UCSD-AML1 (cell line): ENCODE data around the gene RPL10A.

Experiments
- DNase-seq: peaks from one replicate; lab custom pipeline; 2025; ENCODE audit not compliant: unreplicated experiment; lab: John Stamatoyannopoulos, UW

RPL10A gene

DNA sequence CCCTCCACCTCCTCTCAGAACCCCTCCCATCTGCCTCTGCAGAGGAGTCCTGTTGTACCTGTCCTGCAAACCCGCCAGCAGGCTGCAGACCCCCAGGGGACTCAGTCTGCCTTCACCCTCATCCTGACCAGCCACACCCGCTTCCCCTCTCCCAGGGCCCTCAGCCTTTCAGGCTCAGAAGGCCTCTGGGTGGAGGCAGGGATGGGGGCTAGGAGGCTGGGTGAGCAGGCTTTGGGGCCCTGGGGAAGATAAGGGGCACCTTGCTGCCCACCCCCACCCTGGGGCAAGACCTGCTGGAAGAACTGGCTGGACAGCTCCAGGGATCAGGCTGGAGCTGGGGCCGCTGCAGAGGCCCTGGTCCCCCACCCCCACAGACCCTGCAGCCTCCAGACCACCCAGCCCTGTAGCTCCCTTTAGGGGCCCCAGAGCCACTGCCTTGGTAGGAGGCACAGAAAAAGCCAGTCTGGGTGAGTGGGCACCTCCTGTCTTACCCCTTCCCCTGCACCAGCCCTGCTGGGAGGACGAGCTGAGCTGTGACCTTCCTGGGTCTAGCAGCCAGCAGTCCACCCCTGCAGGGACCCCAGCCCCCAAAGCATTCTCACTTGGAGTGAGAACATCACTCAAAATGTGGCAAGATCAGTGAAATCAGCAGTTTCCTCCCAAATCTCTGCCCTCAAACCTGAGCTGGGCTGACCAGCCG is 23.5 kb downstream of the RPL10A start:
- no peak for DNase-seq

DNA sequence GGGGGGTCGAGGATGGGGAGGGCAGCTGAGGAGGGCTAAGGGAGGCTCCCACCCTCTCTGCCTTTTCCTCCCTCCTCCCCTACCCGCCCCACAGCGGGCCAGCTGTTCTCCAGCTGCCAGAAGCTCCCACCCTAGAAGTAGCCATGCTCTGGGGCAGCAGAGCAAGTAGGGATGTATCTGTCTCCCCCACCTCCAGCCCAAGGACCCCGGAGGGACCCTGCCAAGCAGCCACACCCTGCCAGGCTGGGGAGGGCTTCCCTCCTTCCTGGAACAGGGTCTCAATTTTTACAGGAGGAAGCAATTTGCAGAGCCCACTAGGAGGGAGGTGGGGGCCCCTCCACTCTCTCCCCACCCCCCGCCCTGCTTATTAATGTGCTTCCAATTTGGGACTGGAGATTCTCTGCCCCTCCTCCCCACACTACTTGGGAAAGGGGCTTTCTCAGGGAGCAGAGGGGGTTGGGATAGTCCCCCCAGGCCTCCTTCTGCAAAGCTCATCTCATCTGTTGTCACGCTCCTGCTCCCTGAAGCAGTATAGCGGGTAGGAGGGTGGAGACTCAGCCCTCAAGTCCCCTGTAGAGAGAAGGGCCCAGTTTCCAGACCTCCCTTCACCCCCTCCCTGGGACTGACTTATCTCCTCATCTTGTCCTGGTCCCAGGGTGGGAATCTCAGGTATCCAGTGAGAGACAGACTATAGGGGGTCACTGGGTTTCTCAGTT is 24.2 kb downstream of the RPL10A start:
- DNase-seq = no peak

DNA sequence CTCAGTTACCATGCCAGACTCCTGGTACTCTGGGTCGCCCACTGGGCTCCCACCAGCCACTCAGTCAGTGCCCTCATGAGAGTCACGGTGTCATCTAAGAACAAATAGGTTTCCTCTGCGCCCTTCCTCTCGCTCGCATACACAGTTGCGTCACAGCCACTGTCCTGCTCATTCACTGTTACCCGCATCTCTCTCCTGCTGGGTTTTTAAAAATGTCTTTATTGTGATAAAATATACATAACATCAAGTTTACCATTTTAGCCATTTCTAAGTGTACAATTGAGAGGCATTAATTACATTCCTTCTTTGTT is 24.7 kb downstream of the RPL10A start:
- DNase-seq = no peak

DNA sequence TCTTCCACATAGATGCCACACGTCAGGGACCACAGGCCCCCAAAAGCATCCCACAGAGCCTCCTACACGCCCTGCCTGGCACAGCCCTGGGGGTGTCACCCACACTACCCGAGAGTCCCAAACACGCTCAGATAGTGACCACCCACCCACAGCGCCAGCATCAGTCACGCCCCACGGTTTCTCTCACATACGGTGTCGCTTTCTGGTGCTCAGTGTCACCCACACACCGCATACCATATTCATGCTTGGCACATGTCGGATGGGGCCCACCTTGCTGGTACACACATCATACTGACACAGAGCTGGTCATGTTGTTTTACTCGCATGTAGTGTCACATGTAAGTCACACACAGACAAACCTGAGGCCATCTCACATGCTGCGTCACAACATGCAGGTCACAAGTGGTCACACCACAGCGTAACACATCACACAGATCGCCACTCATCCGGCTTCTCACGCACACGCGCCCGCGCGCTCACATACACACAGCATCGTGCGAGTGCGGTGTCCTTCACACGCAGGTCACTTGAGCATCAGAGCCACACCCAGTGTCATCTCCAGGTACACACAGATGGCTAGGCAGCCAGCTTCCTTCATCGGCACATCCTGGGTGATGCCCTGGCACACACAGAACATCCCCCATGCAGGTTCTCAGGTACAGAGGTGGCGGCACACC is 25.2 kb downstream of the RPL10A start:
- no peak for DNase-seq

DNA sequence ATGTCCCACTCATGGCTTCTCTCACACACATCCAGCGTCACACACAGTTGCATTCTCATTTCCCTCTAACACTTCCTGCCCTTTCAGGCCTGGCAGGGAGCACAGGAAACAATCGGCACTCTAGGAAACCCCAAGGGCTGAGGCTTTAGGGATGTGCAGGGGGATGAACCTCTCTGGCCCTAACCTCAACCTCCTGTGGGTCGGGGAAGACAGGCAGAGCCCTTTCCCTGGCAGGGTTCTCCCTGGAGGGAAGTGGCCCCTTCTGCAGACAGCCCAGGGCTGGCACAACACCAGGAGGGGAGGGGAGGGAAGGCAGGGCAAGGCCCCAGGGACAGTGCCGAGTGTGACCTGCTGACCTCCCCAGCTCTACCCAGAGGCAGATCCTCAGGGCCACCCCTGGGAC is 26.0 kb downstream of the RPL10A start:
- peak; percentile 69 for DNase-seq

DNA sequence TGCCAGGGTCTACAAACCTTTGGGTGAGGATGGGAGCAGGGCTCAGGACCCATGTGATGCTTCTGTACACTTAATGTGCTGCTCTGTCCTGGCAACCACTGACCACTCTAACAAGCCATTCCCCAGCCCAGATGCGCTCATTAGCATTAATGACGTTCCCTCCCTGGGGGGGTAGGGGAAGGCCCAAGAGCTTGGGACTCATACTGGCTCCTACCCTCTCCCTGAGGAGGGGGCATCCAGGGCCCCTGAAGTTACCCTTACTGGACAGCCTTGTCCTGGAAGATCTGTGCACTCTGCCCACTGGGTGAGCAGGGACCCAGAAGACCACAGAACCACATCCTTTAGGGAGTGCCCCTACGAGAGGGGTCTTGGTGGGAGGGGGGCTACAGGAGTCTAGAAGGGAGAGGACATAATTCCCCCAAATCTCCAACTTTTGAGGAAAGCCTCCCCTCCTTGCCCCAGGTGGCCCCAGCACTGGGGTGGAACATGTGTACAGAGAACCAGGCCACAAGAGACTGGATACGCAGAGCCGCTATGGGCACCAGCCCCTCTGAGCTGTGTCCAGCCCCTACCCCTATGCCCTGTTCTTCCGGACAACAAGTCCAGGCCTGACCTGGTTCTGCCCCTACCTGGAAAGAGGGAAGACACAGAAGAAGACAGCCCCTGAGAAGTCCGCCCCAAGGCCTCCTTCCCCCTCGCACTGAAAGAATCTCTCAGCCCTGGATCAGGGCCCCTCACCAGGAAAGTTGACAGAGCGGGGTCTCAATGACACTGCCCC is 27.2 kb downstream of the RPL10A start:
- no peak for DNase-seq

DNA sequence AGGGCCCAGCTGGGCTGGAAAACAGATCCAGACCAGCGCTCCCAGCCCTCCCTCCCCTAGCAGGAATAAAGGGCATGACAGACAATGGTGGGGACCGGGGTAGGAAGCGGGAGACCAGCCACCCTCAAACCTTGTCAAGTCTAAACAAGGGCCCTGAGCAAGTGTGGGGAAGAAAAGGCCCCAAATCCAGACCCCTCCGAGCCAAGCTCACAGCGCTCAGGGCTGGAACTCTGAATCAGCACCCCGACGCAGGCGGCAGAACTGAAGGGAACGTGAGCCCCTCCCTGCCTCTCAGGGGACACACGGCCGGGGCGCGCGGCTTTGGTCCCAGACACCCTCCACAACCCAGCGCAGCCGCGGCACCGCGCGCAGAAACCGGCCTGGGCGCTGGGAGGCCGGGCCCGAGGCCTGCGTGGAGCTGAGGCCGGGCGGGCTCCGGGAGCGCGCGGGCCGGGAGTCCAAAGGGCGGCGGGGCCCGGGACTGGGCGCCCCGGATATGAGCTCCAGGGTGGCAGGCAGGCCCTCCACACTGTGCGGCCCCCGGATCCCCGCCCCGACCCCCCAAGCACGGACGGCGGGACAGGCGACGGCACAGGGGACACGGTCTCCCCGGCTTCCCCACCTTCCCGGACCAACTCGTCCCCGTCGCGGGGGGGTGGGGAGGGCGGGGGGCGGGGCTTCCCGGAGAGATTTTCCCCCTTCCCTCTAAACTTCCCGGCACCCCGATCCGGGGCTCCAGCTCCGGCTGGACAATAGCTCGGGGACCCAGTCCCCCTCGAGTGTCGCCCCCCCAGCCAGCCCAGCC is 28.0 kb downstream of the RPL10A start:
- no peak for DNase-seq

DNA sequence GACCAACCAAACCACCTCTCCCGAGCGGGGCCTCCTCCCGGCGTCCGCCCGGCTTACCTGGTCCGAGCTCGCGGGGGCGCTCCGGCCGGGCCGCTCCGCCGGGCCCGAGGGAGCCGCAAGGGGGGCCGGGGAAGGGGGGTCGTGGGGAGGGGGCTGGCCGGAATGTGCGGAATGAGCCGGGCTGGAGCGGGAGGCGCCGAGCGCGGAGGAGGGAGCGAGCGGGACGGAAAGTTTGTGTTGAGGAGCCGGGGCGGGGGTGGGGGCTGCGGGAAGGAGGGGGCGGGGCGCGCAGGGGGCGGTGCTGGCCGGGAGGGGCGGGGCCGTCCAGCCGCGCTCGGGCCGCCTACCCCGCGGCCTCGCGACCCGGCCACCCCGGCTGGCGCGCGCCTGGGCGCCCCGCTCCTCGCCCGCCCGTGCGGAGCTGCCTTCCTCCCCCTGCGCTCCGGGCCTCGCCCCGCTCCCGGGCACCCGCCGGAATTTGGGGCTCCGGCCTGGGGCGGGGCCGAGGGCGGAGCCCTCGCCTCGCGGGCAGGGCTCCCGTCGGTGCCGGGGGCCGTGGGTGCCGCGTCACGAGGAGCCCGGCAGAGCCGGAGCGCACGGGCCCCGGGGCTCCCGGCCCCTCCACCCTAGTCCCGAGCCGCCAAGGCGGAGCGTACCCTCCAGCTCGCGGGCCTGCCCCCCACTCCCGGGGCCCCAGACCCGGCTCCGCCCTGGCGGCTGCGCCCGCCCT is 28.8 kb downstream of the RPL10A start, which contains the start of gene TEAD3:
TSS of gene TEAD3 (minus strand) at position 239 of the 730 bp plus-strand sequence.
- no peak for DNase-seq

DNA sequence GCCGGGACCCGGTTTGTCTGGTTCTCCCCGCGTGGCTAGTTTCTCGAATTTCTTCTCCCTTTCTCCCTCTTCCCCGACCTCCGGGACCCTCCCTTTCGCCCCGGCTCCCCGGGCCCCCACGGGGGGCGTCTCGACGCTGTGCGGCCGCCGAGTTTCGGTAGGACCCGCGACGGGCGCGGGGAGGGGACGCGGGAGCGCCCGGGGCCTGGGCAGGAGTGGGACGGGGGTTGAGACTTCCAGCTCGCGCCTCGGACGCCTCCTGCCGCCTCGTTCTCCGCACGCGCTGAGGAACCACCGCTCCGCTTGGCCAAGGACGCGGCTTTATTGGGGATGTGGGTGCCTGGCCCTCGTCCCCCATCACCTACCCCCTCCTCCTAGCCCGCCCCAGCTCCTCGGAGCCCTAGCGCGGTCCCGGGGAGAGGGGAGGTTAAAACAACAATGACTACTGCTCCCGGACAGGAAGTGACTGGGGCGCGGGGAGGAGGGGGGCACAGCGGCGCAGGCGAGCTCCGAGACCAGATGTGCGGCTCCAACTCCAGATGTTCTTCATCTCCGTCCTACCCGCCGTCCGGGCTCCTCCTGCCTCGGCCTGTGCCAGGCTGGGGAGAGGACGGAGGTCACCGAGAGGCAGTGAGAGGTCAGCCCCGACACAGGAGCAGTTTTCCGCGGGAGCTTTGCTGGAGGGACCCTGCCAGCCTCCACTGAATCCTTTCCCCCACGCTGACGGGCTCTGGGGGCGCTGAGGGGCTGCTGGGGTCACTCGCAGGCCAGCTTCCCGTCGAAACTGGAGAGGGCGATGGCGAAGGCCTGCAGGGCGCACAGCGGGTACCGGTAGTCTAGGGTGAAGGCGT is 29.6 kb downstream of the RPL10A start:
- peak; percentile 45 for DNase-seq

DNA sequence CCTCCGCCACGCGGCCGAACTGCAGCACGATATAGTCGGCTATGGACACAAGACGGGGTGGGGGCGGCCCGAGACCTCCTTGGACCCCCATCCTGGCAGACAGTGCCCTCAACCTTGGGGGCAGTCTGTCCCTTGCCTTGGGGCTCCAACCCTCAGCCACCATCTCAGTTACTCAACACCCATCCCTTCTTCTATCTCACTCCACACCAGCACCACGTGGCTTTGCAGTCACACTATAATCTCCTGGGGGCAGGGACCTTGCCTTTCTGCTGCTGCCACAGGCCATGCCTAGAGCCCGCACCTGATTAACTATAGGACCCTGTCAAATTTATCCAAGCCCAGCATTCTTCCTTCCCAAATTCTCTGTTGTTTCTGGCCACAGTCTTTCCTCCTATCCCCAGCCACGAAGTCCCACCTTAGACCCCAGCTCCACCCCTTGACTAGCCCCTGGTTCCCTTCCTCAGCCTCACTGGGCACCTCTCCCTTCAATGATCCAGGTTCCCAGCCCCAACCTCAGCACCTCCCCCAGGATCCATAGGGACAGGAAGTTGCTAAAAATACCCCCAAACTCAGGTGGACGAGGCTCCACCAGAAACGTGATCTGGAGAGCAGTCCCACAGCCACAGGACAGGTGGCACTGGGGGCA is 30.3 kb downstream of the RPL10A start:
- no peak for DNase-seq

DNA sequence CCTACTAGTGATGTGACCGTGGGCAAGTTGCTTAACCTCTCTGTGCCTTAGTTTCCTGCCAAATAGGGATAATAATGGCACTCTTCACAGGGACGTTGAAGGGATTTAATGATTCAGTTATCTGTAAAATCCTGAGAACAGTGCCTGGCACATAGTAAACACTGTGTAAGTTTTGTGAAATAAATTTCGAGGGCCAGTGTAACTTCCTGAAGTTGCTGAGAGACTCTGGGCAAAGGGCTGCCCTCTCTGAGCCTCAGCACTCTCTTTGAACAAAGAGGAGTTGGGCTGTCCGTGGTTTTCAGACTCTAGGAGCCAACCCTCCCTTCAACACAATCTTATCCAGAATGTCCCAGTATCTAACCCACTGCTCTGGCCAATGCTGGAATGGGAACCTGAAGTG is 31.2 kb downstream of the RPL10A start:
- no peak for DNase-seq

DNA sequence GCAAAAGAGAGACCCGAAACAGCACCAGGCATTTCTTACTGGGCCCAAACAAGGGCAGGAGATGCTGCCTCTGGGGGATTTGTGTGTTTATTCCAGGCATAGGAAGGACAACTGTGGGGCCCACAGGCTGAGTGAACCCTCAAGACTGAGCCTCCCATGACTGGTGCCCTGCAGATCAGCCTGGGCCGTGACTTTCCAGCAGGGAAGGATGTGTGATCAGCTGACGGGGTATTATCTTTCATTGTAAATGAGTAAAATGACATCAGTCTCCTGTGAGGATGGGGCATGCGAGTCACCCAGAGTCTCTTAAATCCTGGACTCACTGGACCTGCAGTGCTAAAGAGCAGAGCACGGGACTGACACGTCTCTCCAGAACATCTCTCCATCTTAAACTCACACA is 32.6 kb downstream of the RPL10A start:
- DNase-seq = no peak

DNA sequence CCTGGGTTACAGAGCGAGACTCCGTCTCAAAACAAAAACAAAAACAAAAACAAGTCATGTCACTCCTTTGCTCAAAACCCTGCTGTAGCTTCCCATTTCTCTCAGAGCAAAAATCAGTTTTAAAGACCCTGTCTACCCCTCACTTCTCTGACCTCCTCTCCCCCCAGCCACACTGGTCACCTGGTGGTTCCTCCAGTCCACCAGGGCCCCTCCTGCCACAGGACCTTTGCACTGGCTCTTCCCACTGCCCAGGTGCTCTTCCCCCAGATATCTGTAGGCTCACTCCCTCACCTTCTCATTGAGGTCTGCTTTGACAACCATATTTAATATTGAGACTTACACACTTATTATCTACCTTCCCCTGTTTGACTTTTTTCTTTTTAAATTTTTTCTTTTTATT is 33.6 kb downstream of the RPL10A start:
- no peak for DNase-seq

DNA sequence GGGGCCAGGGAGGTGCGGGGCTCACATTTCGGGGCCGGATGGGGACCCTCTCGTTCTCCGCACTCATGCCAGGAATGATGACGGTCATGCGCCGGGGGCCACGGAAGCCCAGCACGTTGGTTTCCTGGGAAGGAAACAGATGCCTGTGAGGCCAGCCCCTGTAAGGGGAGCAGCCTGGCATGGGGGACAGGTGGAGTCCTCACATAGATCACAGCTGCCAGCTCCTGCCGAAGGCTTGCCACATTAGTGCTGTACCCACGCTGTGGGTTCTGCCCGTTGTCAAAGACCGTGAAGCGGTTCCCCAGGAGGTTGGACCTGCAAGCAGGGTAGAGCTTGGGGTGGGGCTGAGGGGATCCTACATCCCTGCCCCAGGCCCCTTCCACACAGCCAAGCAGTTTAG is 35.3 kb downstream of the RPL10A start:
- no peak for DNase-seq

DNA sequence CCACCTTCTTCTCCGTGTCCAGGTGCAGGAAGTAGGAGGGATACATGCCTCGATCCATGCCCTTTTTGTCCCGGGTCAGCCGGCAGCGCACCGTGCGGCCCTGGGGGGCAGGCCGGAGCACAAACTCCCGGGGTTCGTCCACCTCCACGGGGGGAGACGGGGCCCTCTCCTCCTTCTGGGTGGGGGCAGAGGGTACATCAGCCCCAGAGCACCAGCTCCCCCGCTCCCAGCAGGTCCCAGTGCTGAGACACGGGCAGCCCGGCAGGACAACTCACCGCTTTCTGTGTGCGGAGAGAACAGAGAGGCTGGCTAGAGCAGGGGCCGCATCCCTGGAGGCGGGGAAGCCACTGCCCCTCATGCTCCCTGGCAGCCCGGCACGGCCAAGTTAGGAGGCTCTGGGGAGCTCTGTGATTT is 37.8 kb downstream of the RPL10A start:
- DNase-seq = no peak

DNA sequence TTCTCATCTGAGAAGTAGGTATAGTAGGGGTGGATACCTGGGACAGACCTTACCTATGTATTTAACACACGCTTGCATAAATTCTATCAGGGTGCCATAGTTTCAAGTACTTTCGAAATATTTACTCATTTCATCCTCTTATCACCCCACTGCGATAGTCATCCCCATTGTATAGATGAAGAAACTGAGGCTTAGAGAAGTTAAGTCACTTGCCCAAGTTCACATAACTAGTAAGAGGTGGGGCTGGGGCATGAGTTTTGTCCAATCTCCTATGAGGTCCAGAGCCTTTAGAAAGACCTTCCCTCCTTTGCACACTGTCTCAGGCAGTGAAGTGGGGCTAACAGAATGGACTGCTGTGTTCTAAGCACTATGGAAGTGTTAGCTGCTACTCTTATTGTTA is 38.3 kb downstream of the RPL10A start:
- no peak for DNase-seq

DNA sequence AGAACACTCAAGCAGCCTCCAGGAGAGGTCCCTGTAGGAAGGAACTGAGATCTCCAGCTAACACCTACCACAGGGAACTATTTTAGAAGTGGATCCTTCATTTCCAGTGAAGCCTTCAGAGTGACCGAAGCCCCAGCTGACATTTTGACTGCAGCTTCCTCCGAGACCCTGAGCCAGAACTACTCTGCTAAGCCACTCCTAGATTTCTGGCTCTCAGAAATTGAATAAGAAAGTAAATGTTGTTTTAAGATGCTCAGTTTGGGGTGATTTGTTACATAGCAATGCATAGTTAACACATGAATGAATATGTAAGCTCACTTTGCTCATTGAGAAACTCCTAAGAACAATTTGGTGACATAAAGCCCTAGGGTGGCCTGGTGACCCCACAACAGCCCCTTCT is 39.0 kb downstream of the RPL10A start:
- no peak for DNase-seq

DNA sequence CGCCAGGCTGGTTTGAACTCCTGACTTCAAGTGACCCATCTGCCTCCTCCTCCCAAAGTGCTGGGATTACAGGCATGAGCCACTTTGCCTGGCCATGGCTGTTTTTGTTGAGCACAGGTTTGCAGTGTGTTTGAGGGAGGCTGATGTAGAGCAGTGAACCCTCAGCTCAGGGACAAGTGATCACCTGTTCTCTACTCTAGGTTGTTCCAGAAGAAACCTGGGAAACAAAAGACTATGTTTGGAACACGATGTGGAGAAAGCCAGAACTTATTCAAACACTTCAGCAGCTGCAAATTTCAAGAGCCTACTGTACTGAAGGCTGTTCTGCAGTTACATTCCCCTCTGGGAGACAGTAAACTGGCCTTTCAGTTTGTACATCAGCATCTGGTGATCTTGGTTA is 39.8 kb downstream of the RPL10A start:
- DNase-seq = no peak

DNA sequence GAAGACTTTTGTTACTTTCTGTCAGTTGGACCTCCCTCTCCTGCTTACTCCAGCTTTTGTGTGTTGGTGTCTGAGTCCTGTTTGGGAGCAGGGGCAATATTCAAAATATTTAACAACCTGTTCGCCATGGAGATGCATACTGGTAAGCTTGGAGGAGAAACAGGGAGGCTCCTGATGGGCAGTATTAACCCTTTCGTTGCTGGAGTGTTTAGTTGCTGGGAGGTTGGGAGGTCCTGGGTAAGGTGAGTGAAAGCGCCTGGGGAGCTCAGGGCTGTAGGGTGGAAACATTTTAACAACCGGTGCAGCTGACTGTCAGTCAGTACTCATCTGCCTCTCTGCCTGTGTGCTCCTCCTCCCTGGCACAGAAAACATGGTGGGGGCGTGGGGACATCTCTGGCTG is 40.3 kb downstream of the RPL10A start:
- no peak for DNase-seq
